Esophagus muscularis mucosa (tissue), 3 donors: Measurements from ENCODE around the gene LGALS9.

Experiments used
- CTCF ChIP-seq, 3 experiments: fragments of 200-600 bp in 2 of 3; fragments of 450-650 bp in 1 of 3; sonication (generic) in 2 of 3; IDR thresholded peaks; one replicate each; pipeline ENCODE4 v1.5.1; 2017 to 2019; ENCODE audit warnings: antibody characterized with exemption in 3 of 3, mild to moderate bottlenecking in 2 of 3, moderate library complexity in 1 of 3
- POLR2AphosphoS5 ChIP-seq, 2 donors: sonication (generic); formaldehyde crosslinking; IDR thresholded peaks; one replicate each; pipeline ENCODE4 v1.6.1; 2017; ENCODE audit warnings: antibody characterized with exemption in 2 of 2

- TF ChIP-seq CTCF (IDR thresholded peaks at IDR 0.05) (no peak), POLR2AphosphoS5 (IDR thresholded peaks at IDR 0.05) (no peak)
These were observed 16.8 kb downstream of the LGALS9 start for GRCh38 chr17:27647765-27648164.
